UCSD-AML1 (cell line): Measurements from ENCODE around the gene WASL.
"Not testable (repeated sequence)": the region's sequence is repeated elsewhere in the genome, so short reads cannot be mapped to it uniquely, and the experiment has no call there.

ENCODE experiments used
- DNase-seq: peaks from one replicate; lab custom pipeline; 2025; ENCODE audit not compliant: unreplicated experiment; lab: John Stamatoyannopoulos, UW

WASL gene

DNA sequence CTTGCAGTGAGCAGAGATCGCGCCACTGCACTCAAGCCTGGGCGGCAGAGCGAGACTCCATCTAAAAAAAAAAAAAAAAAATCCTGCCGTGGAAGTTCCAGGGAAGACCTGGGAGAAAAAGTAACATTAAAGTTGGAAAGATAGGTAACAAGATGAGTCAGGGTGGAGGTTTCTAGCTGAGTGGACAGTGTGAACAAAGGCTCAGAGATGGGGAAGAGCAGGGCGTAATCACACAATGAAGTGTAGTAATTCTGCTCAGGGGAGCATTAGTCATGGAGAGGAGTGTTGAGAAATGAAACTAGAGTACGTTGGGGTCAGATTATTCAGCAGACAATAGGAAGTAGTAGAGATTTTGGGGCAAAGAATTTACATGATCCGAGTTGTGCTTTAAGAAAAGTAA is 21.6 kb upstream of the WASL start:
- no peak for DNase-seq

- DNase-seq: no peak
These were observed 20.6 kb upstream of the WASL start for GRCh38 chr7:123769371-123769770.

DNA sequence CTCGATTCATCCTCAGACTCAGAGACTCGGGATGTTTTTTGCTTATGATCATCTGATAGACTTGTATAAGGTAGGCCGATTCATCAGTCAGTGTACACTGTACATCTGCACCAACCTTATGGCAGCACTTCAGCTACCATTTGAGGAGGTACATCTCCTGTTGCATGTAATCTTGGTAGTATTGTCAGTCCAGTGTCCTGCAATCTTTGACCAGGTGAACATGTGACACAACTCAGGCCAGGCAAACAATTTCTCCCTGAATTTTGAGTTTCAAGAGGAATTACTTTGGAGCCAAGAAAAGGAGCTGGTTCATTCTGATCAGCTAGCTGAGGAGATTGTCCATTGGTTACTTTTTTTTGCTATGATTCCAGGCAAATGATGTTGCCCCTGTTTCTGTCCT is 19.7 kb upstream of the WASL start:
- no peak for DNase-seq

GRCh38 chr7:123763191-123763661 is 14.4 kb upstream of the WASL start:
- no peak for DNase-seq

DNA sequence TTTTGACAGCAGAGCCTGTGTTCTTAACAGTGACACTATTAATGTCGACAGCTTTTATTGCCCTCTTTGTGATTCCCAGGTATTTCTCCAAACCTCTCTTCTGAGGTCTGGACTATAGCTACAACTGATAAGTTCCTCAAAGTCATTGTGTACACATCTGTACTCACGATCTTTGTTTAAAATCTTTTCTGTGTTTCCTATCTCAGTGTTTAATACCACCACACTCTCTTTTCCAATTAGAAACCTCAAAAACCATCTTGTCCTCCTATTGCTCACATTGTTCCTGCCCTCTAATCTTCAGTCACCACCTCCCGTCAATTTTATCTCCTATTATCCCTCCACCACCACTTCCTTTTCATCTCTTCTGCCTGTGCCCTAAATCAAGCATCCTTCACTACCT is 12.9 kb upstream of the WASL start:
- no peak for DNase-seq

DNA sequence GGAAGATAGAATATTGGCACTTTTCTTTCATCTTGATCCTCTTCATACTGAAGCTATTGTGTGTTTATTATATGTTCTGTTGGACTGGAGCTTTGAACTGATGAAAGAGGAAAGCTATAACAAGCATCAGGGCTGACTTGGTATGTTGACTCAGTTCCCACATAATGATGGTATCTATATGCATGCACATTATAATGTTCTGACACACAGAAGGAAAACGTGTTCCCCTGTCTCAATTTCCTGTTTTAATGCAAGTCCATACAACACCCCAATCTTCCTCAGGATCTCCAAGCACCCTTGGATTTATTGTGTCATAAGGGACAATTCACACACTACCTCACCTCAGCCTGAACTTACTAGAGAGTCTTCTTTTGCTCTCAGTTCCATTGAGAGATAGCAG is 8.3 kb upstream of the WASL start:
- DNase-seq: no peak

DNA sequence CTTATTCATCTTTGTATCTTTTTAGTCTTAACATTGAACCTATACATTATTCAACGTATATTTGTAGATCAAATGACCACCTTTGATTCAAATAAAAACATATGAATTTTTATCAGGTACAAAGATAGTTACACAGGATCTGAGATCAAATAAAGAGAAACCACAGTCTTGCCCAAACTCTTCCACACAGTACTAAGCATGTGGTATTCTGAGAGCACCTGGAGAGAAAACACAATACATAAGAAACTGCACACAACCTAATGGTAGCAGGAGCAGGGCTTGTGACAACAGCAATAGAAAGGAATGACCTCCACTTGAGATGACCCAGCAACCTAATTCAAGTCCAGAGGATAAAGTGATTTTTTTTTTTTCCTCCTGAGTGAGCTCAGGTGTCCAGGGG is 6.5 kb upstream of the WASL start:
- no peak for DNase-seq

- DNase-seq: no peak
These were observed 5.6 kb upstream of the WASL start for GRCh38 chr7:123754271-123754871.

DNA sequence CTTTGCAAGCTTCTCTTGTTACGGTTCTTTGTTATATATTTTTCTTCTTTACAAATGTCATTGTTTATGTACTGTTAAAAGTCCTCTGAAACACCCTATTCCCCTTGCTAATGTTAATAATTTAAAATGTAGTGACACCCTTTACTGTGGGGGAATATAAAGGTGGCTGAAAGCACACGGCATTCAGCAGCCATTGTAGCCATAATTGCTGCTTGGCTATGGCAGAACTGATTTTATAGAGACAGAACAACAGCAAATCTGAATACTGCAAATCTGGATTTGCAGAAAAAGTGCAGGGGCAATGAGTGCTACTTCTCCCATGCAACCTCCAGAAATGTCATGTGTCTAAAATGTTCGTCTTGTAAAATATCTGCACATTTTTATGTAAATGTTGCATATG is 3.7 kb upstream of the WASL start:
- DNase-seq: no peak

DNA sequence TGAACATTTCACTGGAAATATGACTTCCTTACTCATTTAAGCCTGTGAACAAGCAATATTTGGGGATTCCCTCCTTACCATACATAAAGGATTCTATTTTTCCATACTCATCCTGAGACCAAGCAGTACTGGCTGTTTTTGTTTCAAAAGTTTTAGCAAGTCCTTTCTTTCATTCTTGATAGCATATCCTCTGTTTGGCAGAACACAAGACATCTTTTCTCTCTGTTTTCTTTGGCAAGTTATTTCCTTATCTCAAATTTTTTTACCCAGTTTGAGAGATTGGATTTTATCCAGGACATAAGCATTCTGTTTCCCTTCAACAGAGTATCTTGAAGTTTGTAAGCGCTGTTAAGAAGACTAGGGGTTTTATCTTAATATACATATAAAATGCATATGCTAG is 3.0 kb upstream of the WASL start:
- DNase-seq: no peak

- no peak for DNase-seq
These were observed 1.8 kb upstream of the WASL start for GRCh38 chr7:123750389-123751230.

- DNase-seq: no peak
These were observed 694 bp upstream of the WASL start for GRCh38 chr7:123749537-123749857.

DNA sequence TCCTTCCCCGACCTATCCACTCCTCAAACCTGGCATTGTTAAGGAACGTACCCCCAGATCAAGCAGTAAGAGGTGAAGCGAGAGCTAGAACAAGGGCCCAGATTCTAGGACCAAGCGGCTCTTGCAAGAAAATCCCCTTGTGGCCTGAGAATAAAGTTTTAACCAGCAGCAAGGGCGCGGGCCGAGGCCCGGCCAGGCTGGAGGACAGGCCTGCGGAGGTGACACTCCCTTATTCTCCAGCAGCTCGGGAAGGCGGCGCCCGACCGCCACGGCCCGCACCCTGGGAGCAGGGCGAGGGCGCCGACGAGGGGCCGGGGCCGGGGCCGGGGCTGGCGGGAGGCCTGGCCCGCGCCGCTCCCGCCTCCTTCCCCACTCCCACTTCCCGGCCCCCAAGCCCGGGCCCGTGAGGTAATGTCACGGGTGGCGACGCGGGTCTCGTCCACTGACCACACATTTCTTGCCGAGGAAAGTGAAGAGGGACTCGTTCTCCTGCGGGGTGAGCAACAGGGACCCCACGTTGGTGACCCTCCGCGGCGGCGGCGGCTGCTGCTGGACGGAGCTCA is 551 bp downstream of the WASL start:
- DNase-seq: no peak

DNA sequence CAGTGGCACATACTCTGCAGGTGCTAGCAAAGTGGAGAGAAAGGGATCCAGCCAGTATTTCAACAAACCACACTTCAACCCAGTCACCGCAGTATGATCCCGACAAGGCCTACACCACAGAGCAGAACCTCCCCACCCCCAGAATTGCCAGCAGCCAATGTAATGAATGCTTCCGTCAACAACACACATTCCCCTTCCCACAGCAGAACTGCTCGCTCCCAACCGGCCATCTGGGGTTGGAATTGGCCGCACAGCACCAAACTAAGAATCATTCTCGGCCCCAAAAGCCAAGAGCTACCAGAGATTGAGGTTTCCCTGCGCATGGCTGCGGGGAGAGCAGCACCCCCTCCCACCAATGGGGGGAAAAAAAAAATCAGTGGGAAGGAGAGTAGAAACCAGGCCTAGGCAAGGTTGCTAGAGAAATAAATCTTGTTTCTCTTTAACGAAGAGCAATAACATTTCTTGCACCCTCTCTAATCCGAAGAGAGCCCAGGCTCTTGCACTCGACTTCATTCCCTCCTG is 1.1 kb downstream of the WASL start:
- peak; percentile 37 for DNase-seq

- no peak for DNase-seq
These were observed 1.8 kb downstream of the WASL start for GRCh38 chr7:123746931-123747488.

DNA sequence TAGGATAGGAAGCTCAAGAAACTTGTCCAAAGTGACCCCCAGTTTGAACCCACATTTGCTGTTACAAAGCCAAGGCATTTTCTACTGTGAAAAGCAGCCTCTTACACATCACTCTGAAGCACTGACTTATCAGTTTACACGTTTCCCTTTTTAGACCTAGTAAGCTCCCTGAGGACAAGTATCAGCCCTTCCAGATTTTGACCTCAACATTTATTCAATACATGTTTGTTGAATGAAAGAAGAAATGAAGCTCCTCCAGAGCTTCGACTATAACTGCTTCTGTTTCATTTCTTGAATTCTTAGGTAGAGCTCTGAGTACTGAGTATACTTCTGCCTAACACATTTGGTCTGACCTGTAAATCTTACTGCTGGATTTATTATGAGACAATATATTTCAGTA is 2.7 kb downstream of the WASL start:
- DNase-seq: no peak

- no peak for DNase-seq
These were observed 3.4 kb downstream of the WASL start for GRCh38 chr7:123745437-123745836.

DNA sequence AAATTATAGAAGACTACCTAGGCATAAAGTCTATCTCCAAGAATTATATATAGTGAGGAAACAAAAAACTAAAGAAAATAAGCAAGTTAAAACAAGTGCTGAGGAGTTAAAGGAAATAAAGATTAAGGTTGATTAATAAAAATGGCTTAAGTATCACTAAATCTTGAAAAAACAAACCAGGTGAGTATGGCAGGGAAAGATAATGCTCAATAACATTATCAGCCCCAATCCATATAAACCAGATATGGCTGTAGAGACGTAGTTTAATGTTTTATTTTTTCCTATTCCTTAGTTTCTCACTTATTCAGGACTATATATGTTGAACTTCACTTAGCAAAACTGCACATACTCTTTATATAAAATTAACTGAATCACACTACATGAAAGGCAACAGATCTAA is 4.4 kb downstream of the WASL start:
- DNase-seq: no peak

GRCh38 chr7:123741940-123742339 is 6.9 kb downstream of the WASL start:
- DNase-seq: no peak

DNA sequence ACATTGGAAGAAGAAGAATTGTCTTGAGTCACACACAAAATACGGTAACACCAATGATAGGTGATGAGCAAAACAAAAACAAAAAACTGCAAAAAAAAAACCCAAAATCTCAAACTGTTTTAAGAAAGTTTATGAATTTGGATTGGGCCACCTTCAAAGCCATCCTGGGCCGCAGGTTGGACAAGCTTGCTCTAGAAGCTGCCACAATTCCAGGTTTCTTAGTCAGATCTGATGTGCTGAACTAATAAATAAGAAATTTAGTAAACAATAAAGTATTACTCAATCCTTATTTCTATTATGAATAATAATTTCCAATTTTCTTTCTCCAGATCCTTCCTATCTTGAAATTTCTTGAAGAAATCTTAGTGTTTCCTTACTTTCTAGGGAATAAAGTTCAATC is 10.0 kb downstream of the WASL start:
- DNase-seq: no peak

GRCh38 chr7:123738356-123738755 is 10.4 kb downstream of the WASL start:
- no peak for DNase-seq

- not testable (repeated sequence) for DNase-seq
These were observed 11.6 kb downstream of the WASL start for GRCh38 chr7:123737168-123737674.
